ENCODE results near the gene NEK9. TPM values are rescaled to one million over a fixed set of nuclear protein-coding genes. Genes with fewer than 3 reads are reported as not detected.
"Not testable (repeated sequence)": the region's sequence is repeated elsewhere in the genome, so short reads cannot be mapped to it uniquely, and the experiment has no call there.

NEK9 gene
- total RNA-seq, 3 donors from 2014 or later = 44.7 to 104 (median 49.9) TPM

DNA sequence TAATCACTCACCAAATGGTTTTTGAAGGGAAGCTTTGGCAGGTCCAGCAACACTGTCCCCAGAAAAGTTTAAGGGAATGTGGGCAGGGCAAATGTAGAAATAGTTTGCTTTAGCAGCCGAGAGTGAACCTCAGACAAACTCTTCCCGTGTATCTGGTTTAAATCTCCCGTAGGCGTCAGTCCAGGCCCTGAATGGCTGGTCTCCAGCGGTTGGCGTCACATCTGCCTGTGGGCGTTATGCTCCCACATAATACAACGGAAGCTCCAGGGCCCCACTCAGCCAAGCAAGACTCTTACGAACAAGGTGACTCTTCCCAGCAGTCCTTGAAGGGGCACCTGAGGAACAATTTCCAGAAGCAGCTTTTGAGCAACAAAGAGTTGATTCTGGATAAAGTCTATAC lies 56.5 kb downstream of the NEK9 start:
- Histone ChIP-seq H3K36me3 (ENCODE audit: low read depth) (no peaks in the 10 kb centered on the region), H3K4me1 (ENCODE audit: low read depth) (peaks cover 19% of the 10 kb centered on the region), H3K4me3 (no peak overlapping the region), H3K9me3 (no peaks in the 10 kb centered on the region)
- intact Hi-C loops (cut with DNase I, micrococcal nuclease) = no loop called here
- DNase-seq = peak; percentile 29 to 55 (median 48)
- ATAC-seq = no peak
- TF ChIP-seq, protein P1, sequence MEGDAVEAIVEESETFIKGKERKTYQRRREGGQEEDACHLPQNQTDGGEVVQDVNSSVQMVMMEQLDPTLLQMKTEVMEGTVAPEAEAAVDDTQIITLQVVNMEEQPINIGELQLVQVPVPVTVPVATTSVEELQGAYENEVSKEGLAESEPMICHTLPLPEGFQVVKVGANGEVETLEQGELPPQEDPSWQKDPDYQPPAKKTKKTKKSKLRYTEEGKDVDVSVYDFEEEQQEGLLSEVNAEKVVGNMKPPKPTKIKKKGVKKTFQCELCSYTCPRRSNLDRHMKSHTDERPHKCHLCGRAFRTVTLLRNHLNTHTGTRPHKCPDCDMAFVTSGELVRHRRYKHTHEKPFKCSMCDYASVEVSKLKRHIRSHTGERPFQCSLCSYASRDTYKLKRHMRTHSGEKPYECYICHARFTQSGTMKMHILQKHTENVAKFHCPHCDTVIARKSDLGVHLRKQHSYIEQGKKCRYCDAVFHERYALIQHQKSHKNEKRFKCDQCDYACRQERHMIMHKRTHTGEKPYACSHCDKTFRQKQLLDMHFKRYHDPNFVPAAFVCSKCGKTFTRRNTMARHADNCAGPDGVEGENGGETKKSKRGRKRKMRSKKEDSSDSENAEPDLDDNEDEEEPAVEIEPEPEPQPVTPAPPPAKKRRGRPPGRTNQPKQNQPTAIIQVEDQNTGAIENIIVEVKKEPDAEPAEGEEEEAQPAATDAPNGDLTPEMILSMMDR (IDR thresholded peaks at IDR 0.05) = no peak

DNA sequence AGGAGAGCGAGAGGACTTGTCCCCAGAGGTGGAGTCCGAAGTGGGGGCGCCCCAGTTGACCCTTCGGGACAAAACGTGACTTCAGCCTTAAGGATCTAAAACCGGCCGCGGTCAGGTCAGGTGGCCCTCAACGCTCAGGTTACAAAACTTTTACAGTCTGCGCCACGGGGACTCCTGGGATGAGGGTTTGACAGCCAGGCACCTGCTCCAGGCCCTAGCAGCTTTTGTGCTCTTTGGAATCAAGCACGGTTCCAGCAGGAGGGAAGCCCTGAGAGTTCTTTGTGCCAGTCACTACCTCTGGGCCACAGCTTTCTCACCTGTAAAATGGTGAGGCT lies 57.1 kb downstream of the NEK9 start:
- peak; percentile 47 for ATAC-seq
- intact Hi-C loops (cut with DNase I, micrococcal nuclease) = no loop called here
- H3K9me3 ChIP-seq = no peaks in the 10 kb centered on the region
- TF ChIP-seq, protein P1 (IDR thresholded peaks at IDR 0.05) = no peak
- H3K36me3 ChIP-seq (ENCODE audit: low read depth) = no peaks in the 10 kb centered on the region
- H3K4me1 ChIP-seq (ENCODE audit: low read depth) = peaks cover 19% of the 10 kb centered on the region
- no peak for DNase-seq
- peak overlapping the region; percentile 28 for H3K4me3 ChIP-seq

DNA sequence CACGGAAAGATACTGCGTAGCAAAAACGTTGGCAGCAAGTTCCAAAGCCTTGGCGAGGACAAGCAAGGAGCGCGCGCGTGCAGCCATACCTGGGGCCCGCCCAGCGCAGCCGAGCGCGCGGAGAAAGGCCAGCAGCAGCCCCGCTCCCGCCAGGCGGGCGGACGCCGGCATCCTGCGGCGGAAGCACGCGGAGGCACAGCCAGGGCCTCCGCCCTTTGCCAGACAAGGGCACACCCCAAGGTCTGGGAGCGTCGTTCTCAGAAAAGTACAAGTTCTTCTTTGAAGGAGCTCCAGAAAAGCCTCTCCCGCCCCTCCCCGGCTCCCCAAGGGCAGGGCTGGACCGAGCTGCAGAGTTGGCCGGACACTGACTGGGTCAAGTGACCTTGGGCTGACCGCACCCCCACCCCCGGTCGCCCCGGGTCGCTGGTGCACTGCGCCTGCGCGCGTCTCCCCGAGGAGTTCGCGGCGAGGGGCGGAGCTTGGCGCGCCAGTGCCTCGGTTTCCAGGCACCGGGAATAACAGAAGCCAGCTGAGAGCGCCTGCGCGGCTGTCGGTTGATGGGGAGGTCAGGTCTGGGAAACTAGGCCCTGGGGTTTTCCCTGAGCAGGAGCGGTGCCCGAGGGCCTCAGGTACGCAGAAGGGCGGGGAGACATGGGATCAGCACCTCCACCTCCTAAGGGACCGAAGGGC lies 57.6 kb downstream of the NEK9 start, which contains the start of gene ZC2HC1C:
Gene ZC2HC1C, plus strand, starts transcription at position 521 of the 690 bp plus-strand sequence. CDS start 933 bp downstream, outside the sequence.
- TF ChIP-seq, protein P1 (IDR thresholded peaks at IDR 0.05) = no peak
- peak; percentile 95 to 98 (median 96) for DNase-seq

DNA sequence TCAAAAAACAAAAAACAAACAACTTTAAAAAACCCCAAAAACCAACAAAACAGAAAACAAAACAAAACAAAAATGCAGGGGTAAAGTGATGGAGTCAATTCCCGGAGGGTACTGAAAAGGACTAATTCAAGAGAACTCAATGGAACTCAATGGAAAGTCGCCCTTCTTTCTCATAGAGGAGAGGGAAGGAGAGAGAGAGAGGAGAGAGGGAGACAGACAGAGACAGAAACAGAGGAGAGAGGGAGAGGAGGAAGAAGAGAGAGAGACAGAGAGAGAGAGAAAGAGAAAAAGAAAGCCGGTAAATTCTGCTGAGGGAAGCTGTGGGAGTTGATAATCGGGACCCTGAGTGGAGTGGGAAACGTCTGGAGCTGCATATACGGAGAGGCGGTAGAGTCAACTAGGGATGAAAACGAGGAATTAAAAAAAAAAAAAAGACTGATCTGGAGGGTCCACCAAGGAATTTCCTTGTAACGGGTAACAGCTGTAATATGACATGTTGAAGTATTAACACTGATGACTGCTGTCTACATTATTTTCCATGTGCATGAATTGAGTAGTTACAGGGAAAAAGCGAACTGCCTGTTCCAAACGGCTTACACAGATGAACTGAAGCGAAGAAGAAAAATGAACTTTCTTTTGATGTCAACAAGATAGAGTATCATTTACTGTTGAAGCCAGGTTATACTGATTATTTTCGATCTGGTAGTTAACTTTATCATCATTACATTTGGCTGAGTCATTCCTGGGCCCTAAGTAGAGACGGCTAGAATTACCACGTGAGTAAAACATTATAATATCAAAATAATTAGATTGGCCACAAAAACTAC lies 58.3 kb downstream of the NEK9 start:
- no peaks in the 10 kb centered on the region for H3K9me3 ChIP-seq
- H3K4me1 ChIP-seq (ENCODE audit: low read depth) = peaks cover 23% of the 10 kb centered on the region
- intact Hi-C loops (cut with DNase I, micrococcal nuclease) = no loop called here
- TF ChIP-seq, protein P1 (IDR thresholded peaks at IDR 0.05) = no peak
- ATAC-seq = peak; percentile 12
- no peak for DNase-seq
- peak overlapping the region; percentile 28 for H3K4me3 ChIP-seq
- no peaks in the 10 kb centered on the region for H3K36me3 ChIP-seq (ENCODE audit: low read depth)

More for the DNA sequence above, 57.6 kb downstream of the NEK9 start, which contains the start of gene ZC2HC1C:
- ATAC-seq = peak; percentile 92
- Histone ChIP-seq H3K4me3 (peak within 1 kb of the TSS; percentile 28), H3K36me3 (ENCODE audit: low read depth) (no peaks in the 10 kb centered on the region), H3K9me3 (no peaks in the 10 kb centered on the region), H3K4me1 (ENCODE audit: low read depth) (peaks cover 22% of the 10 kb centered on the region)
- intact Hi-C loops (cut with DNase I, micrococcal nuclease) = no loop called here

DNA sequence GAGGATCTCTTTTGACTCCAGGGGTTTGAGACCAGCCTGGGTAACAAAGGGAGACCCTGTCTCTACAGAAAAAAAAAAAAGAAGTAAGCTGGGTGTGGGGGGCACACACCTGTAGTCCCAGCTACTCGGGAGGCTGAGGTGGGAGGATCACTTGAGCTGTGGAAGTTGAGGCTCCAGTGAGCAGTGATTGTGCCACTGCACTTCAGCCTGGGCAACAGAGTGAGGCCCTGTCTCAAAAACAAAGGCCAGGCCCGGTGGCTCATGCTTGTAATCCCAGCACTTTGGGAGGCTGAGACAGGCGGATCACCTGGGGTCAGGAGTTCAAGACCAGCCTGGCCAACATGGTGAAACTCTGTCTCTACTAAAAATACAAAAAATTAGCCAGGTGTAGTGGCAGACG lies 59.1 kb downstream of the NEK9 start:
- H3K36me3 ChIP-seq (ENCODE audit: low read depth); DNase-seq; ATAC-seq; intact Hi-C loops (cut with DNase I, micrococcal nuclease); H3K9me3 ChIP-seq; H3K4me3 ChIP-seq: not testable (repeated sequence)
- H3K4me1 ChIP-seq (ENCODE audit: low read depth) = peaks cover 30% of the 10 kb centered on the region

DNA sequence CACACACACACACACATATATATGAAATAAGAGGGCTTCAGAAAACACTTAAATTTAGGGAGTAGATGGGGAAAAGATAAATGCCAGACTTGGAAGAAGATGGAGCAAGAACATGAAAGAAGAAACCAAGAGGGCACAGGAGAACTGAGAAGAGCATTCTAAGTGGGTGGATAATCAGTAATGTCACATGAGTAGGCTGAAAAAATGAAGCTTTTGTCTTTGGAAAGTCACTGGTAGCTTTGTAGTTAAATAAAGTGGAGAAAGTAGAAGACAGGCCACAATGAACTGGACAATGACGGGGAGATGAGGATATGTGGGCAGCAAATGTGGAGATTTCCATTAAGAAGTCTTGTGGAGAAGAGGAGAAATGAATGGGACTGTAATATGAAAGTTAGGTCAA lies 59.6 kb downstream of the NEK9 start:
- ATAC-seq (no peak), DNase-seq (no peak)
- Histone ChIP-seq H3K4me1 (ENCODE audit: low read depth) (peaks cover 33% of the 10 kb centered on the region), H3K9me3 (no peaks in the 10 kb centered on the region), H3K4me3 (no peak overlapping the region), H3K36me3 (ENCODE audit: low read depth) (no peaks in the 10 kb centered on the region)
- intact Hi-C loops (cut with DNase I, micrococcal nuclease) = no loop called here
- TF ChIP-seq, protein P1 (IDR thresholded peaks at IDR 0.05) = no peak
